OCI-LY7 (cell line): Measurements from ENCODE around the gene TRAF1. TPM values are rescaled to one million over a fixed set of nuclear protein-coding genes. Genes with fewer than 3 reads are reported as not detected.

ENCODE experiments used
- BruUV-seq: library from RNA; stranded (reverse); fragments of 400-500 nt; replicated peaks from 2 replicates; lab custom pipeline; 2021; lab: Mats Ljungman, UMichigan
- CTCF ChIA-PET: fragments of 300-600 bp; sonication (Branson Sonifier 250); formaldehyde crosslinking; loops from one replicate; lab custom pipeline; 2022; ENCODE audit warnings: antibody characterized with exemption; ENCODE audit not compliant: unreplicated experiment; lab: Charles Lee
- POLR2A ChIA-PET: fragments of 300-600 bp; sonication (Branson Sonifier 250); formaldehyde crosslinking; loops from one replicate; lab custom pipeline; 2022; ENCODE audit warnings: antibody characterized with exemption; lab: Charles Lee
- DNase-seq: peaks from one replicate; pipeline ENCODE4 v3.0.0-alpha.2; 2015; ENCODE audit warnings: low spot score
- H2AFZ ChIP-seq: fragments of 200-600 bp; sonication (generic), shearing (Covaris generic); 2 replicates; pipeline ENCODE4 v1.6.1; 2014; ENCODE audit warnings: mild to moderate bottlenecking, antibody characterized with exemption, low read length, moderate library complexity
- H3K27ac ChIP-seq: fragments of 200-600 bp; sonication (generic); 2 replicates; pipeline ENCODE4 v1.5.1; 2014; ENCODE audit warnings: mixed run types, low read depth, mild to moderate bottlenecking, moderate library complexity, low read length, inconsistent platforms; ENCODE audit not compliant: poor library complexity, severe bottlenecking
- H3K36me3 ChIP-seq: fragments of 200-600 bp; sonication (generic); 2 replicates; pipeline ENCODE4 v1.6.1; 2014; ENCODE audit warnings: mild to moderate bottlenecking, antibody characterized with exemption, low read length, moderate library complexity, mixed read lengths; ENCODE audit not compliant: insufficient read depth
- H3K4me1 ChIP-seq: fragments of 200-600 bp; sonication (generic); 2 replicates; pipeline ENCODE4 v1.5.1; 2014; ENCODE audit warnings: mild to moderate bottlenecking, low read length; ENCODE audit not compliant: insufficient read depth, poor library complexity, severe bottlenecking
- H3K4me2 ChIP-seq: fragments of 200-600 bp; sonication (generic); 2 replicates; pipeline ENCODE4 v1.6.1; 2014; ENCODE audit warnings: mild to moderate bottlenecking, low read length
- H3K4me3 ChIP-seq: fragments of 200-600 bp; sonication (generic); 2 replicates; pipeline ENCODE4 v1.5.1; 2014; ENCODE audit warnings: mild to moderate bottlenecking, low read depth, low read length; ENCODE audit not compliant: poor library complexity, severe bottlenecking
- H3K79me2 ChIP-seq: fragments of 200-600 bp; sonication (generic); 2 replicates; pipeline ENCODE4 v1.6.1; 2016; ENCODE audit warnings: low read depth, mild to moderate bottlenecking, low read length, moderate library complexity, mixed read lengths; ENCODE audit not compliant: insufficient read depth
- H3K9me2 ChIP-seq: fragments of 200-600 bp; sonication (generic); 2 replicates; pipeline ENCODE4 v1.6.1; 2016; ENCODE audit warnings: mild to moderate bottlenecking, low read length, mixed read lengths; ENCODE audit not compliant: insufficient read depth
- H3K9me3 ChIP-seq: fragments of 200-600 bp; sonication (generic); 2 replicates; pipeline ENCODE4 v1.6.1; 2014; ENCODE audit warnings: mild to moderate bottlenecking, mixed run types, low read length, mixed read lengths
- H4K20me1 ChIP-seq: fragments of 200-600 bp; sonication (generic); 2 replicates; pipeline ENCODE4 v1.6.1; 2014; ENCODE audit warnings: mild to moderate bottlenecking, antibody characterized with exemption, low read length, moderate library complexity, mixed read lengths; ENCODE audit not compliant: insufficient read depth
- EZH2phosphoT487 ChIP-seq: fragments of 200-600 bp; sonication (generic); IDR thresholded peaks from 2 replicates; pipeline ENCODE4 v1.6.1; 2018; ENCODE audit warnings: low read depth, borderline replicate concordance, mild to moderate bottlenecking, mixed run types, antibody characterized with exemption, low read length, moderate library complexity, mixed read lengths
- intact Hi-C: fragments of 100-400 bp; cut with micrococcal nuclease; formaldehyde crosslinking; loops from one replicate; pipeline ENCODE4 v1.10.0; 2022; ENCODE audit not compliant: unreplicated experiment
- total RNA-seq, 2 experiments: library from RNA; depleted of rRNA in 1 of 2; stranded (reverse); fragments of >200 nt in 1 of 2; shearing (Covaris generic) in 1 of 2; gene quantifications; 2 replicates each; pipeline ENCODE4 v1.2.3, GENCODE V29; 2014 to 2022
- TF ChIP-seq, protein P1 (sequence below): fragments of 200-600 bp; sonication (generic); conservative IDR thresholded peaks from 2 replicates; pipeline ENCODE4 v1.5.1; 2014; ENCODE audit warnings: mild to moderate bottlenecking, antibody characterized with exemption, low read length, moderate library complexity, mixed read lengths

TRAF1 gene
- total RNA-seq, 2 experiments from 2014 or later = 24.2 to 50.5 TPM

DNA sequence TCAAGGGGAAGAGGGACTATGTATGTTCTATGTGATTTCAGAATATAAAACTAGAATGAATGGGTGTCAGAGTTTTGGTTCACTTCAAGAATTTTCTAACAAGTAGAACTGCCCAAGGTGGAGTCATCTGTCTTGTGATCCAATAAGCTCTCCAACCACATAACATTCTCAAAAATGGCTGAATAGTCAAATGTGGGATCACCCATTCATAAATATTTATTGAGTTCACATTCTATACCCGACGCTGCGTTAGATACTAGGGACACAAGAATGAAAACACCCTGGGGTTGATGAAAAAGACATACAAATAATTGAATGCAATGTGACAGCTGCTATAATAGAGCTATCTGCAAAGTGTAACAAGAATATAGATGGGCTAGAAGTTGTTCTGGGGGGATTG, 35.3 kb upstream of the TRAF1 start:
- TF ChIP-seq, protein P1, sequence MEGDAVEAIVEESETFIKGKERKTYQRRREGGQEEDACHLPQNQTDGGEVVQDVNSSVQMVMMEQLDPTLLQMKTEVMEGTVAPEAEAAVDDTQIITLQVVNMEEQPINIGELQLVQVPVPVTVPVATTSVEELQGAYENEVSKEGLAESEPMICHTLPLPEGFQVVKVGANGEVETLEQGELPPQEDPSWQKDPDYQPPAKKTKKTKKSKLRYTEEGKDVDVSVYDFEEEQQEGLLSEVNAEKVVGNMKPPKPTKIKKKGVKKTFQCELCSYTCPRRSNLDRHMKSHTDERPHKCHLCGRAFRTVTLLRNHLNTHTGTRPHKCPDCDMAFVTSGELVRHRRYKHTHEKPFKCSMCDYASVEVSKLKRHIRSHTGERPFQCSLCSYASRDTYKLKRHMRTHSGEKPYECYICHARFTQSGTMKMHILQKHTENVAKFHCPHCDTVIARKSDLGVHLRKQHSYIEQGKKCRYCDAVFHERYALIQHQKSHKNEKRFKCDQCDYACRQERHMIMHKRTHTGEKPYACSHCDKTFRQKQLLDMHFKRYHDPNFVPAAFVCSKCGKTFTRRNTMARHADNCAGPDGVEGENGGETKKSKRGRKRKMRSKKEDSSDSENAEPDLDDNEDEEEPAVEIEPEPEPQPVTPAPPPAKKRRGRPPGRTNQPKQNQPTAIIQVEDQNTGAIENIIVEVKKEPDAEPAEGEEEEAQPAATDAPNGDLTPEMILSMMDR = no peak
- TF ChIP-seq EZH2phosphoT487 = no peak
- Histone ChIP-seq H3K9me2 (no peaks in the 10 kb centered on the region), H3K27ac (no peak overlapping the region), H4K20me1 (no peaks in the 10 kb centered on the region), H3K4me3 (no peak overlapping the region), H3K79me2 (no peaks in the 10 kb centered on the region), H3K4me1 (no peaks in the 10 kb centered on the region), H3K9me3 (no peaks in the 10 kb centered on the region), H3K4me2 (no peak overlapping the region), H3K36me3 (no peaks in the 10 kb centered on the region), H2AFZ (no peak overlapping the region)
- no TSS peak for BruUV-seq
- intact Hi-C loops = no loop called here
- DNase-seq = no peak
- CTCF ChIA-PET = no interaction called here
- POLR2A ChIA-PET = interaction anchor here (0.6 kb wide), 1 partner anchor 10 kb away, joined by 3 read pairs; no protein-coding TSS in a partner anchor

DNA sequence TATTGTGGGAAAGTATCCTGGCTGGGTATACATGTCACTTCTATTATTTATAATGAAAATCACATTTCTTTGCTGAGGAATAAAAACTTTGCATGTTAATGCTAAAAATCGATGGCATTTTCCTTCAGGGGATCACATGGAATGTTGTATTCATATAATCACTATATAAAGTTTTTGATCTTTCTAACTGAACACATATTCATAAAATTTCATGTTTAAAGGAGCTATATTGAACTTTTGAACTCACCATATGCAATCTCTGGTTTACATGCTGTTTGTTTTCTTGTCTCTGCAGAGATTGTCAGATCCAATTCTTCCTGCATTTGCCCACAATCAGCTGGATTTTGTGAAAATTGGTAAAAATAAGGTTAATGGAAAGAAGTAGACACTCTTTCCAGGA, 33.4 kb upstream of the TRAF1 start:
- CTCF ChIA-PET = no interaction called here
- DNase-seq = no peak
- H3K4me1 ChIP-seq = no peaks in the 10 kb centered on the region
- no peaks in the 10 kb centered on the region for H4K20me1 ChIP-seq
- POLR2A ChIA-PET = interaction anchor here (0.7 to 1.0 kb wide), 3 partner anchors 10 to 95 kb away, joined by 3 to 6 read pairs (median 3); no protein-coding TSS in a partner anchor
- no peak overlapping the region for H3K27ac ChIP-seq
- no peaks in the 10 kb centered on the region for H3K9me2 ChIP-seq
- no peak overlapping the region for H2AFZ ChIP-seq
- no TSS peak for BruUV-seq
- no peaks in the 10 kb centered on the region for H3K36me3 ChIP-seq
- no peak overlapping the region for H3K4me2 ChIP-seq
- no peak overlapping the region for H3K4me3 ChIP-seq
- H3K9me3 ChIP-seq = no peaks in the 10 kb centered on the region
- H3K79me2 ChIP-seq = no peaks in the 10 kb centered on the region
- no peak for TF ChIP-seq EZH2phosphoT487
- TF ChIP-seq, protein P1 = no peak
- intact Hi-C loops = no loop called here

- H3K4me3 ChIP-seq = no peak overlapping the region
- no peaks in the 10 kb centered on the region for H3K9me2 ChIP-seq
- H3K27ac ChIP-seq = no peak overlapping the region
- no TSS peak for BruUV-seq
- ChIA-PET POLR2A (interaction anchor here (0.7 to 1.2 kb wide), 2 partner anchors 9 to 17 kb away, joined by 3 to 4 read pairs; no protein-coding TSS in a partner anchor), CTCF (no interaction called here)
- H3K79me2 ChIP-seq = no peaks in the 10 kb centered on the region
- no peaks in the 10 kb centered on the region for H3K4me1 ChIP-seq
- no peaks in the 10 kb centered on the region for H3K36me3 ChIP-seq
- H3K9me3 ChIP-seq = no peaks in the 10 kb centered on the region
- no peak overlapping the region for H3K4me2 ChIP-seq
- TF ChIP-seq EZH2phosphoT487 = no peak
- TF ChIP-seq, protein P1 = no peak
- no peak overlapping the region for H2AFZ ChIP-seq
- intact Hi-C loops = no loop called here
- H4K20me1 ChIP-seq = no peaks in the 10 kb centered on the region
- DNase-seq = no peak
Observed at GRCh38 chr9:120956862-120957261, 30.3 kb upstream of the TRAF1 start.
